Measurements from ENCODE around the gene SLC24A2.
"Not testable (repeated sequence)": the region's sequence is repeated elsewhere in the genome, so short reads cannot be mapped to it uniquely, and the experiment has no call there.

The SLC24A2 gene

DNA sequence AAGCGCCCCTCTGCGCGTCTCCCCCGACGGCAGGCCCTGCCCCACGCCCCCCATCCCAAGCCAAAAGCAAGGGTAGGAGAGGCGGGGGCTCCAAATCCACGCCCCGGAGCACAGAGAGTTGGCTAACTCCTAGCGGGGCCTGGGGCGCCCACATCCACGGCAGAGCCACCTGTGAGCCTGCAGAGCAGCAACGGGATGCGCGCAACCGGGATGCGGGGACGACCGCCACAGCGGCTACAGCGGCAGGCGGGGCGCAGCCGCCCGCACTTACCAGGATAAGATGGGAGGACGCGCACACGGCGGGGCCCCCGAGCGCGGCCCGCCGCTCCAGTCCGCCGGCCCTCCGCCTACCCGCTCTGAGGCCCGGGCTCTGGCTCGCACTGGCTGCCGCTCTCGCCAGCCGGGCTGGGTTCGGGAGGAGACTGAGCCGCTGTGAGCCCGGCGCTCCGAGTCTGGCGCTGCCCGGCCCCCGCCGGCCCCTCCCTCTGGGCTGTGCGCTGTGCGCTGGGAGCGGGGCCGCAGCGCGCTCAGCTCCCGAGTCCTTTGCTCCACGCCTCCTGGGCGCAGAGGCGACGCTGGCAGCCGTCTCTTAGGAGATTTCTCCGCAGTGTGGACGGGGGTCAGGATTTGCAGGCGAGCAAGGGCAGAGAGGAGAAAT, at the start of gene SLC24A2:
SLC24A2 (minus strand) TSS at position 424 of the 658 bp plus-strand sequence.
- DNase-seq (ENCODE audit: low spot score): no peak
- TF ChIP-seq CTCF (IDR thresholded peaks at IDR 0.05; ENCODE audit: extremely low read depth, missing control alignments): no peak

DNA sequence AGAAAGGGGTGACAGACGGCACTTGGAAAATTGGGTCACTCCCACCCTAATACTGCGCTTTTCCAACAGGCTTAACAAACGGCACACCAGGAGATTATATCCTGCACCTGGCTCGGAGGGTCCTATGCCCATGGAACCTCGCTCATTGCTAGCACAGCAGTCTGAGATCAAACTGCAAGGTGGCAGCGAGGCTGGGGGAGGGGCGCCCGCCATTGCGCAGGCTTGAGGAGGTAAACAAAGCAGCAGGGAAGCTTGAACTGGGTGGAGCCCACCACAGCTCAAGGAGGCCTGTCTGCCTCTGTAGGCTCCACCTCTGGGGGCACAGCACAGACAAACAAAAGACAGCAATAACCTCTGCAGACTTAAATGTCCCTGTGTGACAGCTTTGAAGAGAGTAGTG, 44.5 kb upstream of the SLC24A2 start:
- not testable (repeated sequence) for DNase-seq (ENCODE audit: low spot score)

GRCh38 chr9:19830796-19831195, 42.0 kb upstream of the SLC24A2 start:
- DNase-seq (ENCODE audit: low spot score): no peak
- TF ChIP-seq CTCF (IDR thresholded peaks at IDR 0.05; ENCODE audit: extremely low read depth, missing control alignments): no peak

DNA sequence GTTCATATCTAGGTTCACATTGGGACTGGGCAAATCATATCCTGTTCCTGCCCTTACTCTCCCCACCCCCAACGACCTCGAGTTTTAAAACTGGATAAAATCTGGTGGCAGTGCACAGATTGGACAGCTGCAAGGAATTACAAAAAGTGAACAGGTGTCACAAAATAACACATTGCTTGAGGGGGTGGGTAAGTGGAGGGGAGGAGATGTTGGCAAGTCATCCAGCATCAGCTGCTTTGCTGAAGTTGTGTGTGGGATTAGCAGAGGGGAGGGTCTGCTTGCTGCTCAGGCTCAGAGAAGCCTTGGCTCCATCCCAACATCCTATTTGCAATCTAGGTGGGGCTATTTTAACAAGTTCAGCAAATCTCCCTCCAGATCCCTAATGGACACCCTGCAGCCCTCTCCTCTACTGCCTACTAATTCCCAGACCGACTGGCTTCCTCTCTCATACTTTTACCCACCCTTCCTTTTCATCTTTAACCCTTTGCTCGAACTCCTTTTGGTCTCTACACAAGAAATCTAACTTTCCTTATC, 39.8 kb upstream of the SLC24A2 start:
- no peak for TF ChIP-seq CTCF (IDR thresholded peaks at IDR 0.05; ENCODE audit: extremely low read depth, missing control alignments)
- DNase-seq (ENCODE audit: low spot score): no peak

DNA sequence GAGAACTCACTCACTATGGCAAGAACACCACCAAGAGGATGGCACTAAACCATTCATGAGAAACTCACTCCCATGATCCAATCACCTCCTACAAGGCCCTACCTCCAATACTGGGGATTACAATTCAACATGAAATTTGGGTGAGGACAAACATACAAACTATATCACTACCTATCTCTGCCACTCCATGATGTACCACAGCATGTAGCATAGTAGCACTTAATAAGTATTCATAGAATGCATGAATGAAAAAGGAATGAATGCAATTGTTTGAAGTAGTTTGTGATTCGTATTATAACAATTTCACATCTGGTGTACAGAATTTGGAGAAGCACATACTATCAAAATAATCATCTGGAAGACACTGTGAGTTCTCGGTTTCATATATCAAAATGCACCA, 27.9 kb upstream of the SLC24A2 start:
- no peak for TF ChIP-seq CTCF (IDR thresholded peaks at IDR 0.05; ENCODE audit: extremely low read depth, missing control alignments)
- DNase-seq (ENCODE audit: low spot score): no peak

DNA sequence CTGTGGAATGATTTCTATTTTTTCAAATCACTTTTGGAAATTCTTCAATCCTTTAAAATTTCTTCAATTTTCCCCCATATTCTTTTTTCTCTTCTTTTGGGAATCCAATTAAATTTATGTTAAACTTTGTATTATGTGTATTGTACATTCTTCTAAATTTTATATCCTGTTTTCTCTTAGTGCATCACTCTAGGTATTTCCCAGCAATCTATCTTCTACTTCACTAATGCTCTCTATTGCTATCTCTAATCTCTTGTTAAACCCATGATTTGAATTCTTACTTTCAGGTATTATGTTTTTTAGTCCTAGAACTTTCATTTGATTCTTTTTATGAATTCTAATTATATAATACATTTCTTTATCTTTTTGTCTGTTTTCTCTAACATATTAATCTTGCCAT, 23.4 kb upstream of the SLC24A2 start:
- DNase-seq (ENCODE audit: low spot score): no peak
- TF ChIP-seq CTCF (IDR thresholded peaks at IDR 0.05; ENCODE audit: extremely low read depth, missing control alignments): no peak

DNA sequence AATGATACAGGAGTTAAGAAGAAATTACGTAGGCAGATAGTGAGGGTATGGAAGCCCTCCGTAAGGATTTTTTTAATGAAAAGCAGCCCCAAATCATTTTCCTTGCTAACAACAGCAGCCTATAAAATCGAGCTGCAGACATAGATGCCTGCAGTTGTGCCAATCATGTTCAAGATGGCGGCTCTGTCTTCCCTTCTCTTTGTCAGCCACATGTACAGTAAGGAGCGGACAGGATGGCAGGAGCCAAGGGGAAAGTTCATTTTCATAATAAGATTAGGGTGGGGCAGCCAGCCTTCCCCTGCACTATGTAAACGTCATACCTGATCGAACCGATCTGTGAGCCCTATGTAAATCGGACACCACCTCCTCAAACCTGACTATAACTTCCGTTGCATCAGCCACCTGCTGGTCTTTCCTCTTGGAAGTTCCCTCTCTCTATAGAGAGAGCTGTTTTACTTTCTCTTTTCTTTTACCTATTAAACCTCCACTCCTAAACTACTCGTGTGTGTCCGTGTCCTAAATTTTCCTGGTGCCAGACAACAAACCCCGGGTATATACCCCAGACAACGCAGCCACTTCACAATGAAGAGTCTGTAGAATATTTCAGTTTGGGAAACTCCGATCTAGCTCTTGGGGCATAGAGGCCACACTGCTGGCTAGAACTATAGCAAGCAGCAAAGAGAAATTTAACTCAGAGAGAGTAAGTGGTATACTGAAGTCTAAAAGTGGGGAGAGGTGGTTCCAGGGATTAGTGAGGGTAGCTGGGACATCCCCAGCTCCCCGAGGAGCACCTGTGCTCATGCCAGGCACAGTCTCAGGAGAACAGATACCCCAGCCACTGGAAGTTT, 20.8 kb upstream of the SLC24A2 start:
- DNase-seq (ENCODE audit: low spot score): no peak
- TF ChIP-seq CTCF (IDR thresholded peaks at IDR 0.05; ENCODE audit: extremely low read depth, missing control alignments): no peak

All from GM20000 (cell line).